ENCODE measurements around the gene FREM3. TPM values are rescaled to one million over a fixed set of nuclear protein-coding genes. Genes with fewer than 3 reads are reported as not detected.

The FREM3 gene
- total RNA-seq, 1 experiment from 2014 or later, result 0.15 TPM

- DNase-seq (ENCODE audit: low spot score), result no peak
- Mint-ChIP-seq H3K27me3 (ENCODE audit: low read depth) (no peaks in the 10 kb centered on the region), H3K4me3 (no peak overlapping the region), H3K36me3 (no peaks in the 10 kb centered on the region), H3K27ac (no peak overlapping the region), H3K9me3 (peaks cover 4% of the 10 kb centered on the region; the same call in 1 of the 2 replicates), H3K4me1 (no peaks in the 10 kb centered on the region)
- ChIA-PET POLR2A (no interaction called here), CTCF (no interaction called here)
- ATAC-seq, result no peak
- TF ChIP-seq ELF4 (CRISPR knock-in tag; IDR thresholded peaks at IDR 0.05; ENCODE audit: low read depth) (no peak), ETV6 (CRISPR knock-in tag; IDR thresholded peaks at IDR 0.05) (no peak), NFYB (CRISPR knock-in tag; conservative IDR thresholded peaks at IDR 0.05; ENCODE audit: low read depth) (no peak), FOXP1 (CRISPR knock-in tag; IDR thresholded peaks at IDR 0.05; ENCODE audit: borderline replicate concordance) (no peak), IRF2 (CRISPR knock-in tag; IDR thresholded peaks at IDR 0.05; ENCODE audit: borderline replicate concordance, low read depth) (no peak), ZBTB21 (CRISPR knock-in tag; IDR thresholded peaks at IDR 0.05; ENCODE audit: borderline replicate concordance) (no peak), IRF1 (CRISPR knock-in tag; IDR thresholded peaks at IDR 0.05) (no peak), HMGXB4 (CRISPR knock-in tag; IDR thresholded peaks at IDR 0.05) (no peak), ZNF138 (CRISPR knock-in tag; conservative IDR thresholded peaks at IDR 0.05) (no peak), GABPB1 (CRISPR knock-in tag; IDR thresholded peaks at IDR 0.05) (no peak)
- TF ChIP-seq, protein P1, sequence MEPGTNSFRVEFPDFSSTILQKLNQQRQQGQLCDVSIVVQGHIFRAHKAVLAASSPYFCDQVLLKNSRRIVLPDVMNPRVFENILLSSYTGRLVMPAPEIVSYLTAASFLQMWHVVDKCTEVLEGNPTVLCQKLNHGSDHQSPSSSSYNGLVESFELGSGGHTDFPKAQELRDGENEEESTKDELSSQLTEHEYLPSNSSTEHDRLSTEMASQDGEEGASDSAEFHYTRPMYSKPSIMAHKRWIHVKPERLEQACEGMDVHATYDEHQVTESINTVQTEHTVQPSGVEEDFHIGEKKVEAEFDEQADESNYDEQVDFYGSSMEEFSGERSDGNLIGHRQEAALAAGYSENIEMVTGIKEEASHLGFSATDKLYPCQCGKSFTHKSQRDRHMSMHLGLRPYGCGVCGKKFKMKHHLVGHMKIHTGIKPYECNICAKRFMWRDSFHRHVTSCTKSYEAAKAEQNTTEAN (CRISPR knock-in tag; IDR thresholded peaks at IDR 0.05), result no peak
Observed at GRCh38 chr4:143616771-143617170, 83.7 kb downstream of the FREM3 start.

DNA sequence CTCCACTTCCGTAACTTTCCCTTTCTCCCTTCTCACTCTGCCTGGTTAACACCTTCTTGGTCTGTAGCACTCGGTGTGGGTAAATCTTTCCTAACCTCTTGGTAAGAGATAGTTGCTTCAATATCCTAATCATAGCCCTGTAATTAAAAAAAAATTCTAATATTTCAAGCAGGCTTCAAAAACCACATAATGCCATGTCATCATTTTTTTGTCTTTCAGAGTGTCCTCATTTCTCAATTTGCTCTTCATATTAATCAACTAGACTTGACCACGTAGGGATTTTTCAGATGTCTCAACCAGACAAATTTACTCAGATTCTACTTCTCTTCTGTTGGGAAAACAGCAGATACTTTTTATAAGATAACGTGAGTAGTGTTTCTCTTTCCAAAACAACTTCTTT, 91.0 kb downstream of the FREM3 start:
- peaks cover 3% of the 10 kb centered on the region; the same call in 1 of the 2 replicates for H3K27me3 Mint-ChIP-seq (ENCODE audit: low read depth)
- no peak for ATAC-seq
- no peaks in the 10 kb centered on the region for H3K4me1 Mint-ChIP-seq
- DNase-seq (ENCODE audit: low spot score), result no peak
- no peaks in the 10 kb centered on the region for H3K36me3 Mint-ChIP-seq
- H3K9me3 Mint-ChIP-seq, result peaks cover 25% of the 10 kb centered on the region
- TF ChIP-seq RORB (CRISPR knock-in tag; IDR thresholded peaks at IDR 0.05) (no peak), TEAD4 (CRISPR knock-in tag; IDR thresholded peaks at IDR 0.05) (no peak), NR2C2 (CRISPR knock-in tag; IDR thresholded peaks at IDR 0.05) (no peak), ZNF317 (CRISPR knock-in tag; IDR thresholded peaks at IDR 0.05; ENCODE audit: borderline replicate concordance, low read depth) (no peak), HMGXB4 (CRISPR knock-in tag; IDR thresholded peaks at IDR 0.05) (no peak), ATF3 (CRISPR knock-in tag; conservative IDR thresholded peaks at IDR 0.05) (no peak), ELF4 (CRISPR knock-in tag; IDR thresholded peaks at IDR 0.05; ENCODE audit: low read depth) (no peak), SP1 (CRISPR knock-in tag; conservative IDR thresholded peaks at IDR 0.05) (no peak), ZNF416 (CRISPR knock-in tag; IDR thresholded peaks at IDR 0.05) (no peak), CREM (CRISPR knock-in tag; IDR thresholded peaks at IDR 0.05) (no peak), NFYB (CRISPR knock-in tag; conservative IDR thresholded peaks at IDR 0.05; ENCODE audit: low read depth) (no peak)
- TF ChIP-seq, protein P2, sequence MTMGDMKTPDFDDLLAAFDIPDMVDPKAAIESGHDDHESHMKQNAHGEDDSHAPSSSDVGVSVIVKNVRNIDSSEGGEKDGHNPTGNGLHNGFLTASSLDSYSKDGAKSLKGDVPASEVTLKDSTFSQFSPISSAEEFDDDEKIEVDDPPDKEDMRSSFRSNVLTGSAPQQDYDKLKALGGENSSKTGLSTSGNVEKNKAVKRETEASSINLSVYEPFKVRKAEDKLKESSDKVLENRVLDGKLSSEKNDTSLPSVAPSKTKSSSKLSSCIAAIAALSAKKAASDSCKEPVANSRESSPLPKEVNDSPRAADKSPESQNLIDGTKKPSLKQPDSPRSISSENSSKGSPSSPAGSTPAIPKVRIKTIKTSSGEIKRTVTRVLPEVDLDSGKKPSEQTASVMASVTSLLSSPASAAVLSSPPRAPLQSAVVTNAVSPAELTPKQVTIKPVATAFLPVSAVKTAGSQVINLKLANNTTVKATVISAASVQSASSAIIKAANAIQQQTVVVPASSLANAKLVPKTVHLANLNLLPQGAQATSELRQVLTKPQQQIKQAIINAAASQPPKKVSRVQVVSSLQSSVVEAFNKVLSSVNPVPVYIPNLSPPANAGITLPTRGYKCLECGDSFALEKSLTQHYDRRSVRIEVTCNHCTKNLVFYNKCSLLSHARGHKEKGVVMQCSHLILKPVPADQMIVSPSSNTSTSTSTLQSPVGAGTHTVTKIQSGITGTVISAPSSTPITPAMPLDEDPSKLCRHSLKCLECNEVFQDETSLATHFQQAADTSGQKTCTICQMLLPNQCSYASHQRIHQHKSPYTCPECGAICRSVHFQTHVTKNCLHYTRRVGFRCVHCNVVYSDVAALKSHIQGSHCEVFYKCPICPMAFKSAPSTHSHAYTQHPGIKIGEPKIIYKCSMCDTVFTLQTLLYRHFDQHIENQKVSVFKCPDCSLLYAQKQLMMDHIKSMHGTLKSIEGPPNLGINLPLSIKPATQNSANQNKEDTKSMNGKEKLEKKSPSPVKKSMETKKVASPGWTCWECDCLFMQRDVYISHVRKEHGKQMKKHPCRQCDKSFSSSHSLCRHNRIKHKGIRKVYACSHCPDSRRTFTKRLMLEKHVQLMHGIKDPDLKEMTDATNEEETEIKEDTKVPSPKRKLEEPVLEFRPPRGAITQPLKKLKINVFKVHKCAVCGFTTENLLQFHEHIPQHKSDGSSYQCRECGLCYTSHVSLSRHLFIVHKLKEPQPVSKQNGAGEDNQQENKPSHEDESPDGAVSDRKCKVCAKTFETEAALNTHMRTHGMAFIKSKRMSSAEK (CRISPR knock-in tag; IDR thresholded peaks at IDR 0.05; ENCODE audit: borderline replicate concordance), result no peak
- TF ChIP-seq, protein P3, sequence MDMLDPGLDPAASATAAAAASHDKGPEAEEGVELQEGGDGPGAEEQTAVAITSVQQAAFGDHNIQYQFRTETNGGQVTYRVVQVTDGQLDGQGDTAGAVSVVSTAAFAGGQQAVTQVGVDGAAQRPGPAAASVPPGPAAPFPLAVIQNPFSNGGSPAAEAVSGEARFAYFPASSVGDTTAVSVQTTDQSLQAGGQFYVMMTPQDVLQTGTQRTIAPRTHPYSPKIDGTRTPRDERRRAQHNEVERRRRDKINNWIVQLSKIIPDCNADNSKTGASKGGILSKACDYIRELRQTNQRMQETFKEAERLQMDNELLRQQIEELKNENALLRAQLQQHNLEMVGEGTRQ (CRISPR knock-in tag; IDR thresholded peaks at IDR 0.05), result no peak
- TF ChIP-seq, protein P4, sequence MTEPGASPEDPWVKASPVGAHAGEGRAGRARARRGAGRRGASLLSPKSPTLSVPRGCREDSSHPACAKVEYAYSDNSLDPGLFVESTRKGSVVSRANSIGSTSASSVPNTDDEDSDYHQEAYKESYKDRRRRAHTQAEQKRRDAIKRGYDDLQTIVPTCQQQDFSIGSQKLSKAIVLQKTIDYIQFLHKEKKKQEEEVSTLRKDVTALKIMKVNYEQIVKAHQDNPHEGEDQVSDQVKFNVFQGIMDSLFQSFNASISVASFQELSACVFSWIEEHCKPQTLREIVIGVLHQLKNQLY (CRISPR knock-in tag; IDR thresholded peaks at IDR 0.05), result no peak
- CTCF ChIA-PET, result no interaction called here
- no peak overlapping the region for H3K27ac Mint-ChIP-seq
- H3K4me3 Mint-ChIP-seq, result no peak overlapping the region
- POLR2A ChIA-PET, result no interaction called here
